Hepatocyte (in vitro differentiated cells): Measurements from ENCODE around the gene SGPP1.

Experiments
- CTCF ChIP-seq: fragments of 200-600 bp; sonication (generic); IDR thresholded peaks from 2 replicates; pipeline ENCODE4 v1.5.1; 2016; ENCODE audit warnings: antibody characterized with exemption, mild to moderate bottlenecking; ENCODE audit not compliant: poor library complexity
- EZH2phosphoT487 ChIP-seq: fragments of 200-600 bp; sonication (generic); IDR thresholded peaks from one replicate; pipeline ENCODE4 v1.6.1; 2018; ENCODE audit warnings: antibody characterized with exemption, mild to moderate bottlenecking, low read depth, moderate library complexity; ENCODE audit not compliant: unreplicated experiment, severe bottlenecking

GRCh38 chr14:63764103-63764502, 36.2 kb upstream of the SGPP1 start:
- no peak for TF ChIP-seq CTCF
- TF ChIP-seq EZH2phosphoT487: no peak
